HepG2 (cell line): ENCODE data around the gene ZSWIM8. TPM values are rescaled to one million over a fixed set of nuclear protein-coding genes. Genes with fewer than 3 reads are reported as not detected.

Experiments used
- ATAC-seq: fragments of 200-7000 bp; cut with Tn5 transposase; 3 replicates; pipeline ENCODE4 v1.9.1; 2020; ENCODE audit warnings: mild to moderate bottlenecking, moderate library complexity
- BruUV-seq: library from RNA; stranded (reverse); fragments of 400-500 nt; replicated peaks from 2 replicates; lab custom pipeline; 2021; lab: Mats Ljungman, UMichigan
- CTCF ChIA-PET: fragments of 300-600 bp; formaldehyde crosslinking; extraction: SDS; loops from one replicate; lab custom pipeline; 2021; ENCODE audit warnings: low total read pairs, inconsistent platforms, low intra/inter-chr PET ratio; lab: Yijun Ruan, JAX
- POLR2A ChIA-PET: fragments of 350-600 bp; sonication (Branson Sonifier 250); formaldehyde crosslinking; loops from one replicate; lab custom pipeline; 2020; ENCODE audit warnings: antibody characterized with exemption, inconsistent platforms; lab: Yijun Ruan, JAX
- DNase-seq: peaks from one replicate; pipeline ENCODE4 v3.0.0-alpha.2; 2015; ENCODE audit warnings: low spot score
- FAIRE-seq: peaks from 3 replicates; lab custom pipeline; 2011; peaks lifted over from hg19 to GRCh38; lab: Jason Lieb, UNC
- H2AFZ ChIP-seq: one replicate; pipeline ENCODE4 v1.6.1; 2011; ENCODE audit warnings: low read length, inconsistent platforms
- H3K27ac ChIP-seq: fragments of 300-600 bp; 3 replicates; pipeline ENCODE4 v1.8.0; 2011; ENCODE audit warnings: mixed run types, mild to moderate bottlenecking, mixed read lengths, low read length, inconsistent platforms; ENCODE audit not compliant: insufficient read depth; ENCODE audit errors: extremely low read length
- H3K27me3 ChIP-seq, 2 experiments: fragments of 200-600 bp in 1 of 2; 2 replicates in 1 of 2; 3 replicates in 1 of 2; pipeline versions ENCODE4 v1.6.0 to v1.8.0; 2011; ENCODE audit warnings: low read length in 2 of 2, mild to moderate bottlenecking in 2 of 2, moderate library complexity in 2 of 2, inconsistent platforms in 1 of 2; ENCODE audit not compliant: insufficient read depth in 2 of 2, control insufficient read depth in 1 of 2
- H3K36me3 ChIP-seq, 2 experiments: fragments of 200-600 bp in 1 of 2; replicated peaks in 1 of 2; 2 replicates in 1 of 2; 3 replicates in 1 of 2; pipeline versions ENCODE4 v1.5.1 to v1.8.0; 2011; ENCODE audit warnings: low read length in 2 of 2, inconsistent platforms in 1 of 2; ENCODE audit not compliant: insufficient read depth in 2 of 2, control insufficient read depth in 1 of 2
- H3K4me1 ChIP-seq: 2 replicates; pipeline ENCODE4 v1.5.1; 2012; ENCODE audit warnings: low read length, inconsistent platforms; ENCODE audit not compliant: insufficient read depth
- H3K4me2 ChIP-seq: 2 replicates; pipeline ENCODE4 v1.6.0; 2011; ENCODE audit warnings: low read depth, low read length, inconsistent platforms
- H3K4me3 ChIP-seq, 3 experiments: fragments of 200-600 bp in 1 of 3; sonication (generic), shearing (Covaris generic) in 1 of 3; replicated peaks in 1 of 3; 2 replicates each; pipeline ENCODE4 v1.5.1; 2011 to 2016; ENCODE audit warnings: low read length in 3 of 3, inconsistent platforms in 2 of 3, low read depth in 2 of 3, mild to moderate bottlenecking in 2 of 3, control low read depth in 1 of 3, mixed read lengths in 1 of 3; ENCODE audit not compliant: insufficient read depth in 1 of 3
- H3K79me2 ChIP-seq: one replicate; pipeline ENCODE4 v1.6.1; 2011; ENCODE audit warnings: low read length, inconsistent platforms; ENCODE audit not compliant: insufficient read depth
- H3K9ac ChIP-seq: 2 replicates; pipeline ENCODE4 v1.6.0; 2011; ENCODE audit warnings: mild to moderate bottlenecking, low read depth, low read length, inconsistent platforms; ENCODE audit not compliant: insufficient read depth
- H3K9me3 ChIP-seq: 2 replicates; pipeline ENCODE4 v1.5.1; 2012; ENCODE audit warnings: mild to moderate bottlenecking, low read length
- H4K20me1 ChIP-seq: 2 replicates; pipeline ENCODE4 v1.6.0; 2011; ENCODE audit warnings: inconsistent platforms, mild to moderate bottlenecking, low read length, moderate library complexity; ENCODE audit not compliant: insufficient read depth
- SP1 ChIP-seq, 2 experiments: fragments of 450-650 bp in 1 of 2; sonication (generic) in 1 of 2; formaldehyde crosslinking in 1 of 2; IDR thresholded peaks; 2 replicates each; pipeline versions ENCODE4 v1.4.0 to v1.6.1; 2016 to 2020; ENCODE audit warnings: missing genetic modification reagents in 1 of 2
- TBX2 ChIP-seq: sonication (generic); formaldehyde crosslinking; IDR thresholded peaks from 2 replicates; pipeline ENCODE4 v1.5.0; 2020; ENCODE audit warnings: missing genetic modification reagents, mild to moderate bottlenecking, borderline replicate concordance
- ZNF136 ChIP-seq: sonication (generic); formaldehyde crosslinking; IDR thresholded peaks from 2 replicates; pipeline ENCODE4 v1.8.1; 2022; ENCODE audit warnings: low read depth, mild to moderate bottlenecking, moderate library complexity, missing genetic modification reagents
- ZNF503 ChIP-seq: sonication (generic); formaldehyde crosslinking; IDR thresholded peaks from 2 replicates; pipeline ENCODE4 v1.4.0; 2020; ENCODE audit warnings: missing genetic modification reagents
- WGBS: methylation state at CpG from one replicate; pipeline ENCODE4 v1.1.6; 2017; ENCODE audit warnings: low lambda C conversion rate; 5-methylcytosine and 5-hydroxymethylcytosine counted together
- in situ Hi-C: cut with HindIII; loops from 2 replicates; pipeline ENCODE4 v1.10.0; 2017; ENCODE audit warnings: low pct_unique_long_range_greater_than_20kb; ENCODE audit not compliant: extremely low pct_ligation_motif_present
- intact Hi-C: fragments of 100-400 bp; cut with micrococcal nuclease; formaldehyde crosslinking; loops from one replicate; pipeline ENCODE4 v1.10.0; 2022; ENCODE audit not compliant: unreplicated experiment
- polyA plus RNA-seq, 8 experiments: library from polyadenylated mRNA; depleted of rRNA in 3 of 8; stranded (reverse) in 7 of 8; unstranded in 1 of 8; fragments of >200 nt; fragmentation: Illumina TruSeq in 4 of 8; extraction: Trizol in 4 of 8; gene quantifications; 2 replicates each; pipeline versions ENCODE4 v1.2.1 to v1.2.3, GENCODE V29; 2011 to 2016; ENCODE audit warnings: low read depth in 4 of 8, missing spikeins in 1 of 8, mixed read lengths in 1 of 8; ENCODE audit not compliant: insufficient read depth in 1 of 8
- total RNA-seq, 5 experiments: library from RNA; depleted of rRNA; stranded (reverse); fragments of >200 nt; fragmentation: Illumina TruSeq; extraction: Trizol; gene quantifications; 2 replicates each; pipeline ENCODE4 v1.2.3, GENCODE V29; 2016; ENCODE audit warnings: low read depth in 1 of 5

The ZSWIM8 gene
- total and polyA plus RNA-seq, 2 of the 13 experiments (the other 11 are each of a cell fraction or from before 2014, with no cell fraction given): 39.9 to 98.2 TPM

GRCh38 chr10:73790886-73791625 is 5.7 kb downstream of the ZSWIM8 start:
- TF ChIP-seq SP1 (IDR thresholded peaks at IDR 0.05): no peak
- no peak for TF ChIP-seq SP1 (CRISPR knock-in tag; IDR thresholded peaks at IDR 0.05)
- no peak for TF ChIP-seq ZNF136 (CRISPR knock-in tag)
- no peak for TF ChIP-seq ZNF503 (CRISPR knock-in tag)
- TF ChIP-seq TBX2 (CRISPR knock-in tag): no peak
- TF ChIP-seq, all 625 proteins: peak for 0
- Histone ChIP-seq H3K36me3 (peaks cover 34 to 62% of the 10 kb centered on the region in 2 experiments), H3K9me3 (no peaks in the 10 kb centered on the region), H3K4me3 (no peak overlapping the region), H3K4me2 (no peak overlapping the region), H3K27ac (no peak overlapping the region), H3K9ac (no peak overlapping the region), H3K4me1 (peaks cover 26% of the 10 kb centered on the region), H3K27me3 (no peaks in the 10 kb centered on the region; a peak in 1 of 5 replicates), H2AFZ (no peak overlapping the region), H4K20me1 (0 out of 2 replicates have a peak, but pooled peaks cover 2% of the 10 kb centered on the region), H3K79me2 (peaks cover 21% of the 10 kb centered on the region)
- DNase-seq: no peak
- no TSS peak for BruUV-seq
- CTCF ChIA-PET: no interaction called here
- ATAC-seq: no peak
- in situ Hi-C loops (no loop called here), intact Hi-C loops (no loop called here)
- 95% methylated on average over 17 of the region's 22 CpGs for WGBS
- no peak for FAIRE-seq
- POLR2A ChIA-PET: no interaction called here
